D721Med (cell line): Measurements from ENCODE around the gene BMERB1.

ENCODE experiments used
- DNase-seq: peaks from one replicate; pipeline ENCODE4 v3.0.0; 2011; ENCODE audit warnings: low spot score; ENCODE audit not compliant: insufficient read length
- FAIRE-seq: peaks from 2 replicates; lab custom pipeline; 2011; peaks lifted over from hg19 to GRCh38; lab: Jason Lieb, UNC
- CTCF ChIP-seq: IDR thresholded peaks from 2 replicates; pipeline ENCODE4 v1.5.1; 2012; ENCODE audit warnings: mild to moderate bottlenecking, control low read depth; ENCODE audit not compliant: insufficient read depth; ENCODE audit errors: missing control alignments

Gene BMERB1

GRCh38 chr16:15515992-15516391 lies 81.6 kb downstream of the BMERB1 start:
- DNase-seq (no peak), FAIRE-seq (no peak)
- no peak for TF ChIP-seq CTCF

GRCh38 chr16:15516609-15517008 lies 82.2 kb downstream of the BMERB1 start:
- DNase-seq, result no peak
- no peak for TF ChIP-seq CTCF
- FAIRE-seq, result no peak

GRCh38 chr16:15517743-15518377 lies 83.5 kb downstream of the BMERB1 start:
- DNase-seq (no peak), FAIRE-seq (no peak)
- TF ChIP-seq CTCF, result no peak

GRCh38 chr16:15518381-15519351 lies 84.3 kb downstream of the BMERB1 start:
- DNase-seq (no peak), FAIRE-seq (no peak)
- TF ChIP-seq CTCF, result no peak

GRCh38 chr16:15519790-15520189 lies 85.4 kb downstream of the BMERB1 start:
- TF ChIP-seq CTCF, result no peak
- DNase-seq, result no peak
- FAIRE-seq, result no peak

- no peak for FAIRE-seq
- no peak for TF ChIP-seq CTCF
- no peak for DNase-seq
Observed at GRCh38 chr16:15521390-15521757, 87.0 kb downstream of the BMERB1 start.
